Duodenal mucosa (tissue), 2 donors: ENCODE results near the gene ZBTB20.
A peak's percentile ranks its signal among the peaks of the same experiment; 100 is the strongest.

Experiments
- H3K27ac ChIP-seq: one replicate; pipeline ENCODE4 v1.7.0; 2013; ENCODE audit warnings: low read depth, low read length
- H3K27me3 ChIP-seq, 2 donors: one replicate each; pipeline ENCODE4 v1.7.0; 2013; ENCODE audit warnings: low read length in 2 of 2, control low read depth in 1 of 2; ENCODE audit not compliant: insufficient read depth in 2 of 2, control insufficient read depth in 1 of 2
- H3K36me3 ChIP-seq, 2 donors: one replicate each; pipeline ENCODE4 v1.7.0; 2013; ENCODE audit warnings: low read length in 2 of 2, control low read depth in 1 of 2; ENCODE audit not compliant: insufficient read depth in 2 of 2, control insufficient read depth in 1 of 2
- H3K4me1 ChIP-seq, 2 donors: one replicate each; pipeline ENCODE4 v1.7.0; 2013; ENCODE audit warnings: low read length in 2 of 2, control low read depth in 1 of 2; ENCODE audit not compliant: insufficient read depth in 2 of 2, control insufficient read depth in 1 of 2
- H3K4me3 ChIP-seq, 2 donors: one replicate each; pipeline ENCODE4 v1.7.0; 2013; ENCODE audit warnings: low read length in 2 of 2, low read depth in 1 of 2
- H3K9ac ChIP-seq, 2 donors: one replicate each; pipeline ENCODE4 v1.7.0; 2013; ENCODE audit warnings: low read length in 2 of 2, low read depth in 1 of 2
- H3K9me3 ChIP-seq, 2 donors: one replicate each; pipeline ENCODE4 v1.7.0; 2013; ENCODE audit warnings: low read length in 2 of 2, control low read depth in 1 of 2; ENCODE audit not compliant: control insufficient read depth in 1 of 2

The ZBTB20 gene

GRCh38 chr3:114732353-114732752, 414.7 kb downstream of the ZBTB20 start:
- no peak overlapping the region for H3K27ac ChIP-seq
- no peaks in the 10 kb centered on the region for H3K27me3 ChIP-seq
- H3K4me1 ChIP-seq, result peaks cover 0 to 5% of the 10 kb centered on the region in 2 donors
- no peak overlapping the region for H3K4me3 ChIP-seq
- H3K9me3 ChIP-seq, result no peaks in the 10 kb centered on the region
- no peak overlapping the region for H3K9ac ChIP-seq
- no peaks in the 10 kb centered on the region for H3K36me3 ChIP-seq

GRCh38 chr3:114730397-114730796, 416.7 kb downstream of the ZBTB20 start:
- Histone ChIP-seq H3K36me3 (no peaks in the 10 kb centered on the region), H3K9me3 (no peaks in the 10 kb centered on the region), H3K9ac (no peak overlapping the region), H3K4me1 (peaks cover 6 to 10% of the 10 kb centered on the region in 2 donors), H3K27ac (no peak overlapping the region), H3K4me3 (no peak overlapping the region), H3K27me3 (no peaks in the 10 kb centered on the region)

GRCh38 chr3:114727373-114727772, 419.7 kb downstream of the ZBTB20 start:
- Histone ChIP-seq H3K4me3 (no peak overlapping the region), H3K36me3 (no peaks in the 10 kb centered on the region), H3K27me3 (no peaks in the 10 kb centered on the region), H3K9ac (no peak overlapping the region), H3K4me1 (peaks cover 11 to 23% of the 10 kb centered on the region in 2 donors), H3K9me3 (no peaks in the 10 kb centered on the region), H3K27ac (no peak overlapping the region)

DNA sequence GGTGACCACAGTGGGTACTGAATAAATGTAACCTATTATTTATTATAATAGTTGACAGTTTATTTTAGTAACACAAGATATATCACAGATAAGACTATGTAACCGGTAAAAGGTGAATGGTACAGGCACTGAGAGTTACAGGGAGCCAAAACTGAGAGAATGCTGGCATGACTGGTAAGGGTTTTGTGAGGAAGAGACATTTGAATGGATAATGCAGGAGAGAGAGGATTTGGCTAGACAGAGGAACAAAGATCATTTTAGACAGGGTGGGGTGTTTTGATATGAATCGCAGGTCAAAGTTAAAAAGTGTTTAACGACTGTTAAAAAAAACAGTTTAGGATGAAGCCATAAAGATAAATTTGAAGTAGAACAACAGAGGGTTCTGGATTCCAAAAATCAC, 421.1 kb downstream of the ZBTB20 start:
- no peaks in the 10 kb centered on the region for H3K27me3 ChIP-seq
- peaks cover 18 to 34% of the 10 kb centered on the region in 2 donors for H3K4me1 ChIP-seq
- H3K9ac ChIP-seq, result no peak overlapping the region
- no peak overlapping the region for H3K4me3 ChIP-seq
- no peaks in the 10 kb centered on the region for H3K9me3 ChIP-seq
- no peak overlapping the region for H3K27ac ChIP-seq
- no peaks in the 10 kb centered on the region for H3K36me3 ChIP-seq

DNA sequence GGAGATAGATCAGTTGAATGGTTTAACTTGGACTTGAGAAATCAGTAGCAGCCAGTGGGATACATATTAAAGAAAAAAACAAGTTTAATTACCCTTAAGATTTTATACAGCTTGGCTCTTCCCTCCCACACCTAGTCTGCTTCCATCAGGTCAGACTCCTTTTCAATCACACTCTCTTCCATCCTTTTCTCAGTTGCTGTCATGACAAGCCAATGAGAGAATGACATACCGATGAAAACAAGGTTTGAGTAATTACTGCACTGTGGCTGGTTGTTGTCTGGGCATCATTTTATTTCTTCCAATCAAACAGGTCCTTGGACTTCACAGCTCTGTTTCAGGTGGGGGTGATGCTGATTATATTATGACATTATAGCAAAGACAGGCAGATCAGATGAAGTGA, 424.6 kb downstream of the ZBTB20 start:
- peaks cover 31 to 54% of the 10 kb centered on the region in 2 donors for H3K4me1 ChIP-seq
- no peak overlapping the region for H3K27ac ChIP-seq
- no peaks in the 10 kb centered on the region for H3K27me3 ChIP-seq
- no peak overlapping the region for H3K4me3 ChIP-seq
- H3K9me3 ChIP-seq, result no peaks in the 10 kb centered on the region
- H3K36me3 ChIP-seq, result no peaks in the 10 kb centered on the region
- no peak overlapping the region for H3K9ac ChIP-seq

GRCh38 chr3:114721864-114722263, 425.2 kb downstream of the ZBTB20 start:
- Histone ChIP-seq H3K27ac (no peak overlapping the region), H3K4me1 (peaks cover 34 to 57% of the 10 kb centered on the region in 2 donors)

GRCh38 chr3:114721209-114721608, 425.9 kb downstream of the ZBTB20 start:
- H3K4me1 ChIP-seq, result peaks cover 38 to 64% of the 10 kb centered on the region in 2 donors
- no peak overlapping the region for H3K27ac ChIP-seq
- H3K9ac ChIP-seq, result no peak overlapping the region
- H3K27me3 ChIP-seq, result no peaks in the 10 kb centered on the region
- no peaks in the 10 kb centered on the region for H3K9me3 ChIP-seq
- H3K4me3 ChIP-seq, result no peak overlapping the region
- H3K36me3 ChIP-seq, result no peaks in the 10 kb centered on the region

More at GRCh38 chr3:114721864-114722263, 425.2 kb downstream of the ZBTB20 start:
- Histone ChIP-seq H3K27me3 (no peaks in the 10 kb centered on the region), H3K9ac (no peak overlapping the region), H3K9me3 (no peaks in the 10 kb centered on the region), H3K4me3 (no peak overlapping the region), H3K36me3 (no peaks in the 10 kb centered on the region)

DNA sequence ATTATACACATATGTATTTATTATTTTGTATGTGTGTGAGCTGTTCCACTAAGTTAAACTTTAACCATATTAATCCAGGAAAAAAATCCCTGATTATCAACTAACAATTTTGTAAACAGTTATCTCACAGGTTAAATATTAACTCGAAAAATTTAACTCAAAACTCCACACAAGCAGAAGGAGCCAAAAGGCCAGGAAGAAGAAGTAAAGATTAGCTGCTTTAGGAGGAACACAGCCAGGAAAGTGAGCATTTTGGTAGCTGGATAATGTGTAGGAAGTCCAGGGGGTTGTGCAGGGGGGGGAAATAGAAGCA, 428.2 kb downstream of the ZBTB20 start:
- Histone ChIP-seq H3K27ac (no peak overlapping the region), H3K9me3 (no peaks in the 10 kb centered on the region), H3K36me3 (no peaks in the 10 kb centered on the region), H3K9ac (no peak overlapping the region), H3K4me1 (peaks cover 54 to 80% of the 10 kb centered on the region in 2 donors), H3K4me3 (peak overlapping the region; percentile 54 to 58), H3K27me3 (no peaks in the 10 kb centered on the region)

GRCh38 chr3:114718071-114718897, 428.8 kb downstream of the ZBTB20 start:
- H3K27me3 ChIP-seq, result no peaks in the 10 kb centered on the region
- H3K4me1 ChIP-seq, result peaks cover 54 to 78% of the 10 kb centered on the region in 2 donors
- peak overlapping the region; percentile 55 to 58 for H3K4me3 ChIP-seq
- H3K36me3 ChIP-seq, result no peaks in the 10 kb centered on the region
- H3K9me3 ChIP-seq, result no peaks in the 10 kb centered on the region
- H3K27ac ChIP-seq, result no peak overlapping the region
- no peak overlapping the region for H3K9ac ChIP-seq

DNA sequence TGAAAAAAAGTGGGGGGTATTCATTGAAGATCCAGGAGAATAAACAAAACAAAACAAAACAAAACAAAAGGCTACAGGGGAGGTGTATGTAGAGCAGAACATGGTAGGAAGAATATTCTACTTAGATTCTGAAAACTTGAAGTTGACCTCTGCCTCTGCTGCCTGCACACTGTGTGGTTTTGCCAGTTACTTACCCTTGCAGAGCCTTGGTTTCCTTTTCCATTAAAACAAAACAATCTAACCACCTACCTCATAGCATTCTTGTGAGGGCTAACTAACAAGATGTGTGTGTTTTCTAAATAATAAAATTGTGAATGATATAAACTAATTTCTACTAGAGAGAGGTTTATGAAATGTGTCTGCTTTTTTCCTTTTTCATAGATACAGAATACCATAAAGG, 430.2 kb downstream of the ZBTB20 start:
- Histone ChIP-seq H3K27me3 (no peaks in the 10 kb centered on the region), H3K27ac (no peak overlapping the region), H3K4me1 (peaks cover 46 to 66% of the 10 kb centered on the region in 2 donors), H3K4me3 (peak overlapping the region in 1 of 2 donors; percentile 9), H3K36me3 (no peaks in the 10 kb centered on the region), H3K9me3 (no peaks in the 10 kb centered on the region), H3K9ac (no peak overlapping the region)
